Panc1 (cell line): ENCODE results near the gene ADRB1. TPM values are rescaled to one million over a fixed set of nuclear protein-coding genes. Genes with fewer than 3 reads are reported as not detected.

Experiments used
- total RNA-seq: library from RNA; stranded (reverse); gene quantifications from one replicate; pipeline ENCODE4 v1.2.1, GENCODE V29; 2021; ENCODE audit not compliant: unreplicated experiment

The ADRB1 gene
- total RNA-seq, 1 experiment from 2014 or later = 12.9 TPM

Other genes with a start within 250 kb of the ADRB1 start
- 15.0 TPM for gene DCLRE1A, start 189.8 kb upstream of the ADRB1 start, total RNA-seq
- 47.3 TPM for gene NHLRC2, start 189.2 kb upstream of the ADRB1 start, total RNA-seq
- 14.4 TPM for gene CCDC186, start 130.3 kb downstream of the ADRB1 start, total RNA-seq
- not detected for gene TDRD1, start 135.5 kb downstream of the ADRB1 start, total RNA-seq
- gene VWA2, start 195.4 kb downstream of the ADRB1 start, total RNA-seq = 0.77 TPM